Measurements from ENCODE around the gene WDR11. TPM values are rescaled to one million over a fixed set of nuclear protein-coding genes. Genes with fewer than 3 reads are reported as not detected.

WDR11 gene, protein sequence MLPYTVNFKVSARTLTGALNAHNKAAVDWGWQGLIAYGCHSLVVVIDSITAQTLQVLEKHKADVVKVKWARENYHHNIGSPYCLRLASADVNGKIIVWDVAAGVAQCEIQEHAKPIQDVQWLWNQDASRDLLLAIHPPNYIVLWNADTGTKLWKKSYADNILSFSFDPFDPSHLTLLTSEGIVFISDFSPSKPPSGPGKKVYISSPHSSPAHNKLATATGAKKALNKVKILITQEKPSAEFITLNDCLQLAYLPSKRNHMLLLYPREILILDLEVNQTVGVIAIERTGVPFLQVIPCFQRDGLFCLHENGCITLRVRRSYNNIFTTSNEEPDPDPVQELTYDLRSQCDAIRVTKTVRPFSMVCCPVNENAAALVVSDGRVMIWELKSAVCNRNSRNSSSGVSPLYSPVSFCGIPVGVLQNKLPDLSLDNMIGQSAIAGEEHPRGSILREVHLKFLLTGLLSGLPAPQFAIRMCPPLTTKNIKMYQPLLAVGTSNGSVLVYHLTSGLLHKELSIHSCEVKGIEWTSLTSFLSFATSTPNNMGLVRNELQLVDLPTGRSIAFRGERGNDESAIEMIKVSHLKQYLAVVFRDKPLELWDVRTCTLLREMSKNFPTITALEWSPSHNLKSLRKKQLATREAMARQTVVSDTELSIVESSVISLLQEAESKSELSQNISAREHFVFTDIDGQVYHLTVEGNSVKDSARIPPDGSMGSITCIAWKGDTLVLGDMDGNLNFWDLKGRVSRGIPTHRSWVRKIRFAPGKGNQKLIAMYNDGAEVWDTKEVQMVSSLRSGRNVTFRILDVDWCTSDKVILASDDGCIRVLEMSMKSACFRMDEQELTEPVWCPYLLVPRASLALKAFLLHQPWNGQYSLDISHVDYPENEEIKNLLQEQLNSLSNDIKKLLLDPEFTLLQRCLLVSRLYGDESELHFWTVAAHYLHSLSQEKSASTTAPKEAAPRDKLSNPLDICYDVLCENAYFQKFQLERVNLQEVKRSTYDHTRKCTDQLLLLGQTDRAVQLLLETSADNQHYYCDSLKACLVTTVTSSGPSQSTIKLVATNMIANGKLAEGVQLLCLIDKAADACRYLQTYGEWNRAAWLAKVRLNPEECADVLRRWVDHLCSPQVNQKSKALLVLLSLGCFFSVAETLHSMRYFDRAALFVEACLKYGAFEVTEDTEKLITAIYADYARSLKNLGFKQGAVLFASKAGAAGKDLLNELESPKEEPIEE
- polyA plus RNA-seq = 10 to 100 TPM; 17.6 to 56.7 (median 26.6) TPM
- long read RNA-seq, donor 1, full-length matches to known transcripts = 31 of 39 reads
- long read RNA-seq, donor 1, partial matches to known transcripts = 8 of 39 reads
- long read RNA-seq, donor 1, other reads (novel, unspliced or antisense) = 0 of 39 reads
- long read RNA-seq, donor 2, transcript WDR11-210 (1 exons, 2,229 nt) = major isoform, 6 of 6 reads
- long read RNA-seq, donor 2, partial matches to known transcripts = 0 of 6 reads
- long read RNA-seq, donor 2, other reads (novel, unspliced or antisense) = 0 of 6 reads
- long read RNA-seq, donor 3, transcript WDR11-210 (1 exons, 2,229 nt) = major isoform, 16 of 16 reads
- long read RNA-seq, donor 3, partial matches to known transcripts = 0 of 16 reads
- long read RNA-seq, donor 3, other reads (novel, unspliced or antisense) = 0 of 16 reads
- long read RNA-seq, donor 4 = 0 reads
- long read RNA-seq, donor 5, full-length matches to known transcripts = 7 of 7 reads
- long read RNA-seq, donor 5, partial matches to known transcripts = 0 of 7 reads
- long read RNA-seq, donor 5, other reads (novel, unspliced or antisense) = 0 of 7 reads
- long read RNA-seq, donor 6, full-length matches to known transcripts = 7 of 14 reads
- long read RNA-seq, donor 6, partial matches to known transcripts = 7 of 14 reads
- long read RNA-seq, donor 6, other reads (novel, unspliced or antisense) = 0 of 14 reads
- long read RNA-seq, donor 7 = 0 reads
- long read RNA-seq, donor 8, full-length matches to known transcripts = 3 of 3 reads
- long read RNA-seq, donor 8, partial matches to known transcripts = 0 of 3 reads
- long read RNA-seq, donor 8, other reads (novel, unspliced or antisense) = 0 of 3 reads
- long read RNA-seq, donor 9, partial matches to known transcripts = 0 of 2 reads
- long read RNA-seq, donor 9, other reads (novel, unspliced or antisense) = 0 of 2 reads
- long read RNA-seq, donor 10, full-length matches to known transcripts = 16 of 16 reads
- long read RNA-seq, donor 10, partial matches to known transcripts = 0 of 16 reads
- long read RNA-seq, donor 10, other reads (novel, unspliced or antisense) = 0 of 16 reads

- FAIRE-seq (no peak), DNase-seq (peak; percentile 89 to 94)
- H3K4me3 ChIP-seq (ENCODE audit: low read depth in 1 of 3, low read length in 3 of 3) = peak within 1 kb of the TSS; percentile 62 to 82 (median 78)
- no peaks in the 10 kb centered on the region for H3K27me3 ChIP-seq (ENCODE audit: control insufficient read depth in 3 of 3, insufficient read depth in 3 of 3, low read length in 3 of 3)
- H3K9me3 ChIP-seq (ENCODE audit: control insufficient read depth in 2 of 2, insufficient read depth in 1 of 2, low read depth in 1 of 2, low read length in 1 of 2) = no peaks in the 10 kb centered on the region
- H3K36me3 ChIP-seq (ENCODE audit: control insufficient read depth in 3 of 3, insufficient read depth in 2 of 3, low read depth in 1 of 3, low read length in 3 of 3) = peaks cover 0 to 1% (median 0%) of the 10 kb centered on the region in 3 donors
- WGBS, 3 donors = 3 to 4% (median 4%) methylated on average over 45 of the region's 45 CpGs
- peak within 1 kb of the TSS; percentile 82 to 89 (median 82) for H3K27ac ChIP-seq (ENCODE audit: low read depth in 1 of 3, low read length in 2 of 3)
- peaks cover 2 to 4% (median 3%) of the 10 kb centered on the region in 3 donors for H3K4me1 ChIP-seq (ENCODE audit: control insufficient read depth in 3 of 3, insufficient read depth in 2 of 3, low read depth in 1 of 3, low read length in 2 of 3)
Observed at GRCh38 chr10:120850911-120851865, at the start of gene WDR11. Gene WDR11 (plus strand): TSS chr10:120851362. CDS start chr10:120851421, 59 bp downstream.

DNA sequence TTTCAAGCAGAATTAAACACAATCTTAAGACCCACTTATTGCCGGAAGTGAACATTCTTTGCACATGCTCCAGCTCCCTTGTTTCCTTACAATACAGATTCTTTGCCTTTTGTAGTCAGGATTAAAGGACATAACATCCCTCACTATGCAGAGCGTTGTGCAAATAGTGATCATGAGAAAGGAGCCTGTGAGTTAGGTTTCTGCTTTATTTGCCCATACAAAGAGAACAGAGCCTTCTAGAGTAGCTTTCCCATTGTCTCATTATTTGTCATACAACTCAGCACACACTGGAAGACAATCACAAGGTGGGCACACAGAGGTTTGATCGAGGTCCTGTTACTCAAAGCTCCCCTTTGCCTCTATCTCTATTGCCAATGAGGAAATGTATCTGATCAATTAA, 48.2 kb upstream of the WDR11 start:
- DNase-seq (no peak), FAIRE-seq (no peak)
- no peaks in the 10 kb centered on the region for H3K36me3 ChIP-seq (ENCODE audit: control insufficient read depth in 3 of 3, insufficient read depth in 2 of 3, low read depth in 1 of 3, low read length in 3 of 3)
- WGBS, 3 donors = 51 to 59% (median 53%) methylated on average over 3 of the region's 3 CpGs
- H3K9me3 ChIP-seq (ENCODE audit: control insufficient read depth in 2 of 2, insufficient read depth in 1 of 2, low read depth in 1 of 2, low read length in 1 of 2) = no peaks in the 10 kb centered on the region
- no peak overlapping the region for H3K27ac ChIP-seq (ENCODE audit: low read depth in 1 of 3, low read length in 2 of 3)
- H3K4me1 ChIP-seq (ENCODE audit: control insufficient read depth in 3 of 3, insufficient read depth in 2 of 3, low read depth in 1 of 3, low read length in 2 of 3) = no peaks in the 10 kb centered on the region
- no peak overlapping the region for H3K4me3 ChIP-seq (ENCODE audit: low read depth in 1 of 3, low read length in 3 of 3)
- peaks cover 0 to 3% (median 0%) of the 10 kb centered on the region in 3 donors for H3K27me3 ChIP-seq (ENCODE audit: control insufficient read depth in 3 of 3, insufficient read depth in 3 of 3, low read length in 3 of 3)

DNA sequence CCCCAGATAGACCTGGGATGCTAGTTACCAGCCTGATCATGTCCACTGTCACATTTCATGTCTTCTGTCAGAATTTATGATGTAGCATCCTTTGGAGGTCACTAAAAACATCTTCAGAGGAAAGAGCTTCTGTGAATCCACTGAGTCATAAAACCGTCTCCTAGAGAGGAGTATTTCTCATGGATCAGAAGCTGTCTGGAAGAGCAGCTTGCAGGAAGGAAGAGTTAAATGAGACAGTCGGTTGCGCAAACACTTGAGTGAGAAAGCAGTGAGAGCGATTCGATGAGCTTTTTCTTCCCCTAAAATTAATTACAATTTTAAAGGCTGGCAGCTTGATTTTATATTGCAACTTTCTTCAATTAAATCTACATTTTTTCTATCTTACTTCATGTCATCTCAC, 47.2 kb upstream of the WDR11 start:
- 82 to 90% (median 85%) methylated on average over 5 of the region's 5 CpGs for WGBS, 3 donors
- FAIRE-seq = no peak

DNA sequence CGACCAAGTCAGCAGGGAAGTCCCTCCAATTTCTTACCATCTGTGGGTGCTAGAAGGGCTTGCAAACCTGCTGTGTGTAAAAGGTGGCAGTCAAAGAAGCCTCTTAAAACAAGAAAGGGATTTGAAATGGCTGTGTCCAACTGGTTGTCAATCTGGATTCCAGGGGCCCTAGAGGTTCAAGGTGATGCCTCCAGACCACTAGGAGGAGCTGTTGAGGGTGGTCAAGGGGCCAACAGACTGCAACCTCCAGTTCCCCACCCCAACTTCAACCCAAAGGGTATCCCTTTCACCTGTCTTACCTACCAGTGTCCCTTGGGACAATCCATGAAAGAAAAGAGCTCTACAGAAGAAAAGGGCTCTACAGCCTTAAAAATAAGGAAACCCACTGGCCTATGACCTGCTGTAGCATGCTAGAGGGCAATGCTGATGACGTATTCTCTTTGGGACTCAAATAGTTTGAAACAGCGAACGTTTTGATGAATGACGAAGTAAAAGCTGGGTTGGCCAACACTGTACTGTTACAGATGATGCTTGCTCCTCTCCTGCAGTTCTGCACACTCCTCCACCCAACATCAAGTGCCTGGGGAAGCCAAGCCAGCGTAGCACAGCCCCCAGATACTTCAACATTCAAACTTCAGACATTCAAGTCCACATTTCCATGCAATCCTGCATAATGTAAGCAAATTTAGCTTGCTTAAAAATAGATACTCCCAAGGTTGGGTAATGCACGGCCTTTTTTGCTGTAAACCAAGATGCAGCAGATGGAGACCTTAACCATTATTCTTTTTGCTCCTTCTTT, 45.9 kb upstream of the WDR11 start:
- peaks cover 0 to 5% (median 0%) of the 10 kb centered on the region in 3 donors for H3K27me3 ChIP-seq (ENCODE audit: control insufficient read depth in 3 of 3, insufficient read depth in 3 of 3, low read length in 3 of 3)
- no peak overlapping the region for H3K4me3 ChIP-seq (ENCODE audit: low read depth in 1 of 3, low read length in 3 of 3)
- DNase-seq (no peak), FAIRE-seq (no peak)
- H3K9me3 ChIP-seq (ENCODE audit: control insufficient read depth in 2 of 2, insufficient read depth in 1 of 2, low read depth in 1 of 2, low read length in 1 of 2) = no peaks in the 10 kb centered on the region
- H3K27ac ChIP-seq (ENCODE audit: low read depth in 1 of 3, low read length in 2 of 3) = no peak overlapping the region
- no peaks in the 10 kb centered on the region for H3K36me3 ChIP-seq (ENCODE audit: control insufficient read depth in 3 of 3, insufficient read depth in 2 of 3, low read depth in 1 of 3, low read length in 3 of 3)
- no peaks in the 10 kb centered on the region for H3K4me1 ChIP-seq (ENCODE audit: control insufficient read depth in 3 of 3, insufficient read depth in 2 of 3, low read depth in 1 of 3, low read length in 2 of 3)
- WGBS, 3 donors = 80 to 83% (median 81%) methylated on average over 7 of the region's 7 CpGs

More for the DNA sequence above, 47.2 kb upstream of the WDR11 start:
- H3K4me1 ChIP-seq (ENCODE audit: control insufficient read depth in 3 of 3, insufficient read depth in 2 of 3, low read depth in 1 of 3, low read length in 2 of 3) = no peaks in the 10 kb centered on the region
- H3K36me3 ChIP-seq (ENCODE audit: control insufficient read depth in 3 of 3, insufficient read depth in 2 of 3, low read depth in 1 of 3, low read length in 3 of 3) = no peaks in the 10 kb centered on the region
- H3K4me3 ChIP-seq (ENCODE audit: low read depth in 1 of 3, low read length in 3 of 3) = no peak overlapping the region
- H3K27me3 ChIP-seq (ENCODE audit: control insufficient read depth in 3 of 3, insufficient read depth in 3 of 3, low read length in 3 of 3) = peaks cover 0 to 3% (median 0%) of the 10 kb centered on the region in 3 donors
- no peak overlapping the region for H3K27ac ChIP-seq (ENCODE audit: low read depth in 1 of 3, low read length in 2 of 3)
- H3K9me3 ChIP-seq (ENCODE audit: control insufficient read depth in 2 of 2, insufficient read depth in 1 of 2, low read depth in 1 of 2, low read length in 1 of 2) = no peaks in the 10 kb centered on the region
- no peak for DNase-seq

- Histone ChIP-seq H3K27me3 (ENCODE audit: control insufficient read depth in 3 of 3, insufficient read depth in 3 of 3, low read length in 3 of 3) (peaks cover 0 to 5% (median 0%) of the 10 kb centered on the region in 3 donors), H3K9me3 (ENCODE audit: control insufficient read depth in 2 of 2, insufficient read depth in 1 of 2, low read depth in 1 of 2, low read length in 1 of 2) (no peaks in the 10 kb centered on the region), H3K36me3 (ENCODE audit: control insufficient read depth in 3 of 3, insufficient read depth in 2 of 3, low read depth in 1 of 3, low read length in 3 of 3) (no peaks in the 10 kb centered on the region), H3K27ac (ENCODE audit: low read depth in 1 of 3, low read length in 2 of 3) (no peak overlapping the region), H3K4me3 (ENCODE audit: low read depth in 1 of 3, low read length in 3 of 3) (no peak overlapping the region), H3K4me1 (ENCODE audit: control insufficient read depth in 3 of 3, insufficient read depth in 2 of 3, low read depth in 1 of 3, low read length in 2 of 3) (no peaks in the 10 kb centered on the region)
- peak in 1 of 2 donors; percentile 5 for DNase-seq
- WGBS, 3 donors = 76 to 92% (median 80%) methylated on average over 2 of the region's 2 CpGs
- no peak for FAIRE-seq
Observed at GRCh38 chr10:120806081-120806480, 45.1 kb upstream of the WDR11 start.

GRCh38 chr10:120810298-120810697, 40.9 kb upstream of the WDR11 start:
- 18 to 26% (median 24%) methylated on average over 2 of the region's 2 CpGs for WGBS, 3 donors
- no peak overlapping the region for H3K27ac ChIP-seq (ENCODE audit: low read depth in 1 of 3, low read length in 2 of 3)
- DNase-seq = no peak
- no peak overlapping the region for H3K4me3 ChIP-seq (ENCODE audit: low read depth in 1 of 3, low read length in 3 of 3)
- peaks cover 0 to 5% (median 0%) of the 10 kb centered on the region in 3 donors for H3K27me3 ChIP-seq (ENCODE audit: control insufficient read depth in 3 of 3, insufficient read depth in 3 of 3, low read length in 3 of 3)
- FAIRE-seq = no peak
- no peaks in the 10 kb centered on the region for H3K4me1 ChIP-seq (ENCODE audit: control insufficient read depth in 3 of 3, insufficient read depth in 2 of 3, low read depth in 1 of 3, low read length in 2 of 3)
- no peaks in the 10 kb centered on the region for H3K36me3 ChIP-seq (ENCODE audit: control insufficient read depth in 3 of 3, insufficient read depth in 2 of 3, low read depth in 1 of 3, low read length in 3 of 3)
- H3K9me3 ChIP-seq (ENCODE audit: control insufficient read depth in 2 of 2, insufficient read depth in 1 of 2, low read depth in 1 of 2, low read length in 1 of 2) = no peaks in the 10 kb centered on the region

Measured in small intestine (tissue), 16 donors.